ENCODE data around the gene TFPI.
"Not testable (repeated sequence)": the region's sequence is repeated elsewhere in the genome, so short reads cannot be mapped to it uniquely, and the experiment has no call there.

The TFPI gene

GRCh38 chr2:187554011-187554703 is at the start of gene TFPI:
Gene TFPI (minus strand): TSS chr2:187554435. CDS start chr2:187503768, 50,667 bp downstream.
- peak in 1 of 2 experiments; percentile 62 for DNase-seq

- no peak for DNase-seq
These were observed 40.6 kb upstream of the TFPI start for GRCh38 chr2:187594801-187595200.

DNA sequence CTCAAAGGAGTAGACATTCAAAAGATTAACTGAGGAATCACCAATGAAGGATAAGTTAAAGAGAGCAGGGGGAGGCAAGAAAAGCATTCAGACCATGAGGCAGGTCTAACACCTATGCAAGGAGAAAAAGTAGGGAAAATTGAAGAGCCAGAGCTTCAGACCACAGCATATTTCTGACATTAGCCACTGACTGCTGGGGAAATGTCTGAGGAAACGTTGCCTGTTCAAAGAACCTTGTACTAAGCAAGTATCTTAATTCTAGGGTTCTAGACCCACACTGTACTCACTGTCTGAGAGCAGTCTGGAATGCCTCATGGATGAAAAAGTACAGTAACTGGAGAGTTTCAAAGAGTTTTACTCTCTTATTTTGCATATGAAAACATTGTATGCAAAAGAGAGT is 39.5 kb upstream of the TFPI start:
- no peak for DNase-seq

DNA sequence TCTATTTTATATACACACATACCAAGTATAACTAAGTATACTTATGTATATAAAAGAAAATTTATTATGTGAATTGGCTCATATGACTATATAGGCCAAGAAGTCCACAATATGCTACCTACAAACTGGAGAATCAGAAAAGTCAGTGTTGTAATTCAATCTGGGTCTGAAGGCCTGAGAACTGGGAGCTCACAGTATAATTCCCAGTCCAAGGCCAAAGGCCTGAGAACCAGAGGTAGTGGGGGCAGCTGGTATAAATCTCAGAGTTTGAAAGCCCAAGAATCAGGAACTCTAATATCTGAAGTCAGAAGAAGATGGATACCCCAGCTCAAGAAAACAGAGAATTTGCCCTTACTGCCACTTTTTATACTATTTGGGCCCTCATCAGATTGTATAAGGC is 38.9 kb upstream of the TFPI start:
- DNase-seq, result no peak

GRCh38 chr2:187590175-187590574 is 35.9 kb upstream of the TFPI start:
- DNase-seq, result no peak

DNA sequence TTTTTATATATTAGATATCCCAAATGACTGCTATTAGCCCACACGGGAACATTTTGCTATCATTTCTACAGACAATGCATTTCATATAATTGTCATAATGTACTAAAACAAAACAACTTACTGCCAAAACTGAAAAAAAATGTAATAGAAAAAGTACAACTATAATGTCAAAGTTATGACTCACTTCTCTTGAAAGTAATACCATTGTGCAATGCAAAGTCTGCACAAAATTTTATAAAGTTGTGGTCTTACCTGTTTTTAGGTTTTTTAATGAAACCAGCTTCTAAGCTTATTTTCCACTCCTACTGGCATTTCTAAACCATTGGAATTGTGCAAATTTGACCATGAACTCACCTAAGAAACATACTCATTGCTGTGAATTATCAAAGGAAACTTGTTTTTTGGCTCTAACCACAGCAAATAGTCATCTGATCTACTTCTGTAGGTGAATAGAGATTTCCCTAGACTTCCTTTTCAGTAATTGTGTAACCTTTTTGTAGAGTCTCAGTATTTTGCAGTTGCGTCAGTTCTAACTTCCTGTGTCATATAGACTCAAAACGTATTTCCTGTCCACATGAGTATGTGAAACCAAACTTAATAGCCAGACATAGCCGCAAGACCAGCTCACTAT is 31.9 kb upstream of the TFPI start:
- no peak for DNase-seq

DNA sequence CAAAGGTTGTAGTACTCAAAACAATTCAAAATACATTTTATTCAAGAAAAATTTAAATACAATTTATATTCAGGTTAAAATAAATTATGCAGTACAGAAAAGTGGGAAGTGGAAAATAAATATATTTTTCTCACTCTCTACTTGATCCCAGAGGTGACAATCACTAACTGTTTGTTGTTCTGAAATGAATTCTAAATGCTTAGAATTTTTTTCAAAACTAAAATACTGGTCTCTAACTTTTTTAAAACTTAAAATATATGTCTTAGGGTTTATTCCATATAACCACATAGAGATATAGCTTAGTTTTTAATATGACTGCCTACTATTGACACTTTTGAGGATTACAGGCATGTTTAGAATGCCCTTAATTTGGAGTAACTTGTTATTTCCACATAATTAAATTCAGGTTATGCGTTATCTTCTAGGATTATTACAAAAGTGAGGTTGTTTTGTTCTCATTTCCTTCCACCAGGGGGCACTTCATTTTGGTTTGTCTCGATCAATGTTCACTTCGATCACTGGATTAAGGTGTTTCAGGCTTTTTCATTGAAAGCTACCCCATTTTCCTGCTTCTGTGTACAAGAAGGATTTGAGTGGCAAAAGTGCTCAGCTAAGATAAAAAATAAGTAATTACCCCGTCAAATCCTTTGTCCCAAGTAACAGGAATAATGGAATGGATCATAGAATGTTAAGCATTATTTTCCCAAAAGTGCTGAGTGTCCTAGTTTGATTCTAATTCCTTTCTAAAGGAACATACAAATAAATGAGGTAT is 27.1 kb upstream of the TFPI start:
- DNase-seq, result peak; percentile 58 to 66

GRCh38 chr2:187580462-187581124 is 26.4 kb upstream of the TFPI start:
- peak; percentile 66 to 70 for DNase-seq

DNA sequence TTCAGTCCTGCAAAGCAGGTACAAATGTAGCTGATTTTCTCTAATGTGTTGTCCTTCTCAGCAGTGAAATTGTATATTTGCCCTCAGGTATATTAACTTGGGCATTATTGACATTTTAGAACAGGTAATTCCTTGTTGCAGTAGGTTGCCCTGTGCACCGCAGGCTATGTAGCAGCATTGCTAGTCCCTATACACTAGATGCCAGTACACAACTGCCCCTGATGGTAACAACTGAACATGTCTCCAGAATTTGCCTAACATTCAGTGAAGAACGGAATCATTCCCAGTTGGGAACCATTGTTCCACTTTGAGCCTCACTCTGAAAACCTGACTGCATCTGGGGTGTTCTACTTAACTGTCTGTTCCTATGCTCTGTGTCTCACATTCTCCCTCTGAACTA is 23.1 kb upstream of the TFPI start:
- DNase-seq, result no peak

GRCh38 chr2:187576906-187577305 is 22.7 kb upstream of the TFPI start:
- no peak for DNase-seq

GRCh38 chr2:187575751-187576067 is 21.5 kb upstream of the TFPI start:
- DNase-seq, result no peak

DNA sequence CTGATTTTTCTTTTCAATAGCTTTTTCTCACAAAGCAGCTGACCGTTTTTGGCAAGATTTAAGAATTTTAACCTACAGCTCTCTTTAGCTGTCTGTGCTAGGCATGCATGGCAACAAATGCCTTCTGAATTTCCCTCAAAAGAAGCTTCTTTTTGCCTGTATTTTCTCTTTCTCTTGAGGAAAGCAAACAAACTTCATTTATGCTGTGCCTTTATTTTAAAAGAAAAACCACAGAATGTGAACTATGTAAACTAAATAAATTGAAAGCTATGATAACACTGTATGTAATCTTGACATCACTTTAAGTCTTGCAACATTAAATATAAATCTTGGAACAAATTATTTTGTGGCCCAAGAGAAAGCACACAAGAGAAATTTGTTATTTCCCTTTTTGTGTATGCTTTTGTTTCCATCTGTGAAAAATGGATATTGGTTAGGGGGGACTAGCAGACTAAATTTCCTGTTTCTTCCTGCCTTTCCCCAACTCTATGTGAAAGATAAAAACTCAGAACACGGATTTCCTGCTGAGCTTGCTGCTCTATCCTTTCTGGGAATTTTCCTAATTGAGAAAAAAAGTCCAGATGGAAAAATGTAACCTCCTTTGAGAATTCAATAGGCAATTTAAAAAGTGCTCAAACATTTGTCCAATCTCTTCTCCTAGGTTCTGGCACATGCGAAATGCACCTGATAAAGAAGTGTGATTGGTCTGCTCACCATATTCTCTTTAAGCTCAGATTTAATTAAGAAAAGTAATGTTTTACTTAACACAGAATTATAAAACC is 20.9 kb upstream of the TFPI start:
- DNase-seq, result no peak

- DNase-seq, result no peak
These were observed 19.5 kb upstream of the TFPI start for GRCh38 chr2:187573722-187574121.

DNA sequence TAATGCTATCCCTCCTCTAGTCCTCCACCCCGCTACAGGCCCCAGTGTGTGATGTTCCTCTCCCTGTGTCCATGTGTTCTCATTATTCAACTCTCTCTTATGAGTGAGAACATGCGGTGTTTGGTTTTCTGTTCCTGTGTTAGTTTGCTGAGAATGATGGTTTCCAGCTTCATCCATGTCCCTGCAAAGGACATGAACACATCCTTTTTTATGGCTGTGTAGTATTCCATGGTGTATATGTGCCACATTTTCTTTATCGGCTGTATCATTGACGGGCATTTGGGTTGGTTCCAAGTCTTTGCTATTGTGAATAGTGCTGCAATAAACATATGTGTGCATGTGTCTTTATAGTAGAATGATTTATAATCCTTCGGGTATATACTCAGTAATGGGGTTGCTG is 17.8 kb upstream of the TFPI start:
- DNase-seq, result not testable (repeated sequence)

DNA sequence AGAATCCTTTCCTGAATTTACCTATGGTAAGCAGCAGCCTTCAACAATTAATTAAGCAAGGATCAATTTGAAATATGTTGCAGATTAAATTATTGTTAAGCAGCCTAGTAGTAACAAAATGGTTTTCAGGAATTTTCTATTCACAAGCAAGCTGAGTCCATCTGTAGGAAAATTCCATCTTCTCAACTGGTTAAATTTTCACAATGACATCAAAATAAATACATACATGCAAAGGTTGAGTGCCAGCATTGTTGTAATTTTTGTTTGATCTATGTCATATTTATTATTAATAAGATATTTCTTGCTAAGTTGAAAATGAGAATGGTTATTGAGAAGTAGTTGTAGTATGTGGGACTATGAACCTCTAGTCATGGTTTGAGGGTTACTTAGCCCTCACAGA is 15.3 kb upstream of the TFPI start:
- DNase-seq, result no peak

GRCh38 chr2:187569042-187569441 is 14.8 kb upstream of the TFPI start:
- DNase-seq, result no peak

- no peak for DNase-seq
These were observed 12.9 kb upstream of the TFPI start for GRCh38 chr2:187567126-187567525.

DNA sequence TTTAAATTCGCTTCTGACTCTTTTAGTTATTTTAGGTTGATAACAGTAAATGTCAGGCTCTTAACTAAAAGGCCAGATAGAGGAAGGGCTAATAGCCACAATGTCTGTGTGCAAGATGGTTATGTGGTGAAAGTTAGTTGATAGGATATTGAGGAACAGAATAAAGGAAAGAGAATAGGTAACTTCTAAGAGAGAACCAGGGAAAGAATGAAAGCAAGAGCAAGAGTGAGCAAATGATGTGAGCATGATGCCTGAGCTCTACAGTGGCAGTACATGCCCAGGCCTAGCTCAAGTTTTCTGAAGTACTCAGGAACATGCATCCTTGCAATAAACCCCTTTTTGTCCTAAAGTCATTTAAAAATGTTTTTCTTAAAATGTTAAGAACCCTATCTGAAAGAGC is 12.5 kb upstream of the TFPI start:
- no peak for DNase-seq

DNA sequence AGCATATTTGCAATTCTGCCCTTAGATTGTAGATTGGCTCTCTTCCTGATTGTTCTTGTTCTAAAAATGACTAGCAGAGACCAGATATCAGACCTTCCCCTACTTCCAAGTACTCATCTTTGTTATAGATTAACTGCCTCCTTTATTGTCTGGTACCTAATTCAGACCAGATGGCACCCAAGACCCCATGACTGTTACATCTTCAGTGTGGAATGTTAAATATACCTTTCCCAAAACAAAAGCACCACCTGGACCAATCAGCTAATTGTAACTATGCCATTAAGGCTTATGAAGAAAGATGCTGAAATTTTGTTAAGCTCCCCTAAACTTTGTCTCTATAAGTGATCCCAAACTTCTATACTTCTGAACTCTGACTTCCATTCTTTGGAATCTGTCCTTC is 12.0 kb upstream of the TFPI start:
- no peak for DNase-seq

DNA sequence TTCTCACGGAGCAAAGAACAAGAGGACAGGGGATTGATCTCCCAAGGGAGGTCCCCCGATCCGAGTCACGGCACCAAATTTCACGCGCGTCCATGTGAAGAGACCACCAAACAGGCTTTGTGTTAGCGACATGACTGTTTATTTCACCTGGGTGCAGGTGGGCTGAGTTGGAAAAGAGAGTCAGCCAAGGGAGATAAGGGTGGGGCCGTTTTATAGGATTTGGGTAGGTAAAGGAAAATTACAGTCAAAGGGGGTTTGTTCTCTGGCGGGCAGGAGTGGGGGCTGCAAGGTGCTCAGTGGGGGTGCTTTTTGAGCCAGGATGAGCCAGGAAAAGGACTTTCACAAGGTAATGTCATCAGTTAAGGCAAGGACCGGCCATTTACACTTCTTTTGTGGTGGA is 11.4 kb upstream of the TFPI start:
- DNase-seq, result not testable (repeated sequence)

- not testable (repeated sequence) for DNase-seq
These were observed 2.3 kb upstream of the TFPI start for GRCh38 chr2:187556493-187556892.

GRCh38 chr2:187554704-187555082 is 458 bp upstream of the TFPI start:
- no peak for DNase-seq

Measured in SHP77 (cell line).